Neural cell (in vitro differentiated cells): ENCODE results near the gene PLXNA3. TPM values are rescaled to one million over a fixed set of nuclear protein-coding genes. Genes with fewer than 3 reads are reported as not detected.

Experiments
- H2AFZ ChIP-seq: fragments of 200-600, 300-800 bp; sonication (generic), shearing (Covaris generic); 2 replicates; pipeline ENCODE4 v1.6.0; 2014; ENCODE audit warnings: low read depth, mild to moderate bottlenecking, antibody characterized with exemption, low read length, moderate library complexity
- H3F3A ChIP-seq: fragments of 200-600 bp; shearing (Covaris generic); 2 replicates; pipeline ENCODE4 v1.6.1; 2016; ENCODE audit warnings: mild to moderate bottlenecking, moderate library complexity, mixed read lengths, antibody characterized with exemption, low read length; ENCODE audit not compliant: insufficient read depth, poor library complexity, severe bottlenecking
- H3K27ac ChIP-seq: fragments of 200-600, 300-800 bp; sonication (generic), shearing (Covaris generic); 2 replicates; pipeline ENCODE4 v1.5.1; 2014; ENCODE audit warnings: mild to moderate bottlenecking, low read length, moderate library complexity
- H3K27me3 ChIP-seq: fragments of 300-800, 200-600 bp; sonication (generic), shearing (Covaris generic); 2 replicates; pipeline ENCODE4 v1.6.0; 2014; ENCODE audit warnings: mild to moderate bottlenecking, low read depth, low read length, moderate library complexity; ENCODE audit not compliant: insufficient read depth
- H3K36me3 ChIP-seq: fragments of 300-800, 200-600 bp; sonication (generic), shearing (Covaris generic); 2 replicates; pipeline ENCODE4 v1.5.1; 2014; ENCODE audit warnings: mild to moderate bottlenecking, antibody characterized with exemption, low read length, moderate library complexity; ENCODE audit not compliant: insufficient read depth
- H3K4me2 ChIP-seq: fragments of 300-800, 200-600 bp; sonication (generic), shearing (Covaris generic); 2 replicates; pipeline ENCODE4 v1.6.0; 2014; ENCODE audit warnings: mild to moderate bottlenecking, low read length
- H3K4me3 ChIP-seq: fragments of 300-800, 200-600 bp; sonication (generic), shearing (Covaris generic); 2 replicates; pipeline ENCODE4 v1.5.1; 2014; ENCODE audit warnings: mild to moderate bottlenecking, low read length, moderate library complexity
- H3K79me2 ChIP-seq: fragments of 200-600 bp; shearing (Covaris generic); replicated peaks from 2 replicates; pipeline ENCODE4 v1.6.0; 2014; ENCODE audit warnings: mild to moderate bottlenecking, low read length, moderate library complexity; ENCODE audit not compliant: insufficient read depth
- H3K9ac ChIP-seq: fragments of 300-800, 200-600 bp; sonication (generic), shearing (Covaris generic); 2 replicates; pipeline ENCODE4 v1.6.1; 2016; ENCODE audit warnings: mild to moderate bottlenecking, low read length, mixed read lengths
- H3K9me2 ChIP-seq: fragments of 200-600 bp; shearing (Covaris generic); 2 replicates; pipeline ENCODE4 v1.6.1; 2016; ENCODE audit warnings: mild to moderate bottlenecking, low read length, mixed read lengths; ENCODE audit not compliant: insufficient read depth
- H3K9me3 ChIP-seq: fragments of 200-600, 300-800 bp; sonication (generic), shearing (Covaris generic); 2 replicates; pipeline ENCODE4 v1.6.1; 2016; ENCODE audit warnings: mild to moderate bottlenecking, mixed run types, low read length, moderate library complexity, mixed read lengths
- H4K20me1 ChIP-seq: fragments of 200-600 bp; shearing (Covaris generic); 2 replicates; pipeline ENCODE4 v1.6.1; 2016; ENCODE audit warnings: mild to moderate bottlenecking, mixed run types; ENCODE audit not compliant: insufficient read depth
- EP300 ChIP-seq: fragments of 450-650 bp; conservative IDR thresholded peaks from 2 replicates; pipeline ENCODE4 v1.6.1; 2014; ENCODE audit warnings: antibody characterized with exemption, mild to moderate bottlenecking, moderate library complexity; ENCODE audit not compliant: poor library complexity, severe bottlenecking
- EZH2 ChIP-seq: fragments of 200-600, 300-800 bp; shearing (Covaris generic), sonication (generic); IDR thresholded peaks from 2 replicates; pipeline ENCODE4 v1.6.1; 2014; ENCODE audit warnings: antibody characterized with exemption, low read length, borderline replicate concordance, mild to moderate bottlenecking; ENCODE audit not compliant: insufficient read depth, poor library complexity, severe bottlenecking
- MXI1 ChIP-seq: fragments of 450-650 bp; conservative IDR thresholded peaks from 2 replicates; pipeline ENCODE4 v1.6.1; 2014; ENCODE audit warnings: antibody characterized with exemption, mild to moderate bottlenecking; ENCODE audit not compliant: poor library complexity, severe bottlenecking
- POLR2AphosphoS5 ChIP-seq: IDR thresholded peaks from 2 replicates; pipeline ENCODE4 v1.6.1; 2012
- RAD21 ChIP-seq: fragments of 450-650 bp; conservative IDR thresholded peaks from 2 replicates; pipeline ENCODE4 v1.6.1; 2014; ENCODE audit warnings: antibody characterized with exemption, mild to moderate bottlenecking, moderate library complexity
- REST ChIP-seq: IDR thresholded peaks from 2 replicates; pipeline ENCODE4 v1.6.1; 2012; ENCODE audit warnings: borderline replicate concordance
- SMC3 ChIP-seq: fragments of 450-650 bp; conservative IDR thresholded peaks from 2 replicates; pipeline ENCODE4 v1.6.1; 2014; ENCODE audit warnings: antibody characterized with exemption, mild to moderate bottlenecking, moderate library complexity; ENCODE audit not compliant: poor library complexity
- TAF1 ChIP-seq: IDR thresholded peaks from 2 replicates; pipeline ENCODE4 v1.6.1; 2012; ENCODE audit warnings: low read depth
- polyA plus RNA-seq: library from polyadenylated mRNA; depleted of rRNA; stranded (reverse); fragments of >200 nt; gene quantifications from 2 replicates; pipeline ENCODE4 v1.2.3, GENCODE V29; 2014
- TF ChIP-seq, protein P1 (sequence below): fragments of 450-650 bp; IDR thresholded peaks from 2 replicates; pipeline ENCODE4 v1.5.1; 2014; ENCODE audit warnings: antibody characterized with exemption, mild to moderate bottlenecking, moderate library complexity; ENCODE audit not compliant: poor library complexity, severe bottlenecking

The PLXNA3 gene
- polyA plus RNA-seq, 1 donor from 2014 or later, result 17.2 TPM

- Histone ChIP-seq H3K27me3 (no peaks in the 10 kb centered on the region), H4K20me1 (no peaks in the 10 kb centered on the region), H3F3A (no peaks in the 10 kb centered on the region), H3K79me2 (peaks cover 4% of the 10 kb centered on the region), H2AFZ (no peak overlapping the region), H3K9me2 (no peaks in the 10 kb centered on the region), H3K9ac (no peak overlapping the region), H3K4me2 (no peak overlapping the region), H3K4me3 (no peak overlapping the region), H3K36me3 (no peaks in the 10 kb centered on the region), H3K27ac (no peak overlapping the region), H3K9me3 (no peaks in the 10 kb centered on the region)
- TF ChIP-seq EP300 (no peak), SMC3 (no peak), MXI1 (no peak), TAF1 (no peak), REST (no peak), EZH2 (no peak), RAD21 (no peak), POLR2AphosphoS5 (no peak)
- TF ChIP-seq, protein P1, sequence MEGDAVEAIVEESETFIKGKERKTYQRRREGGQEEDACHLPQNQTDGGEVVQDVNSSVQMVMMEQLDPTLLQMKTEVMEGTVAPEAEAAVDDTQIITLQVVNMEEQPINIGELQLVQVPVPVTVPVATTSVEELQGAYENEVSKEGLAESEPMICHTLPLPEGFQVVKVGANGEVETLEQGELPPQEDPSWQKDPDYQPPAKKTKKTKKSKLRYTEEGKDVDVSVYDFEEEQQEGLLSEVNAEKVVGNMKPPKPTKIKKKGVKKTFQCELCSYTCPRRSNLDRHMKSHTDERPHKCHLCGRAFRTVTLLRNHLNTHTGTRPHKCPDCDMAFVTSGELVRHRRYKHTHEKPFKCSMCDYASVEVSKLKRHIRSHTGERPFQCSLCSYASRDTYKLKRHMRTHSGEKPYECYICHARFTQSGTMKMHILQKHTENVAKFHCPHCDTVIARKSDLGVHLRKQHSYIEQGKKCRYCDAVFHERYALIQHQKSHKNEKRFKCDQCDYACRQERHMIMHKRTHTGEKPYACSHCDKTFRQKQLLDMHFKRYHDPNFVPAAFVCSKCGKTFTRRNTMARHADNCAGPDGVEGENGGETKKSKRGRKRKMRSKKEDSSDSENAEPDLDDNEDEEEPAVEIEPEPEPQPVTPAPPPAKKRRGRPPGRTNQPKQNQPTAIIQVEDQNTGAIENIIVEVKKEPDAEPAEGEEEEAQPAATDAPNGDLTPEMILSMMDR, result no peak
Measured at GRCh38 chrX:154448484-154448883, 9.6 kb upstream of the PLXNA3 start.

GRCh38 chrX:154449618-154450017 lies 8.5 kb upstream of the PLXNA3 start:
- TF ChIP-seq MXI1 (no peak), EZH2 (no peak), TAF1 (no peak), REST (no peak), EP300 (no peak), POLR2AphosphoS5 (no peak), SMC3 (no peak), RAD21 (no peak)
- TF ChIP-seq, protein P1, result no peak
- no peak overlapping the region for H3K4me2 ChIP-seq
- no peaks in the 10 kb centered on the region for H3K27me3 ChIP-seq
- H3K9ac ChIP-seq, result no peak overlapping the region
- no peaks in the 10 kb centered on the region for H3K36me3 ChIP-seq
- peaks cover 4% of the 10 kb centered on the region for H3K79me2 ChIP-seq
- no peaks in the 10 kb centered on the region for H3F3A ChIP-seq
- no peak overlapping the region for H3K27ac ChIP-seq
- no peak overlapping the region for H3K4me3 ChIP-seq
- H2AFZ ChIP-seq, result no peak overlapping the region
- H4K20me1 ChIP-seq, result no peaks in the 10 kb centered on the region
- H3K9me2 ChIP-seq, result no peaks in the 10 kb centered on the region
- H3K9me3 ChIP-seq, result no peaks in the 10 kb centered on the region
